GM19023 (cell line): ENCODE measurements around the gene IGSF23.

Source experiments
- ATAC-seq: cut with Tn5 transposase; IDR thresholded peaks from one replicate; pipeline ENCODE4 v1.9.1; 2021; ENCODE audit warnings: mild to moderate bottlenecking, moderate library complexity; ENCODE audit not compliant: unreplicated experiment

The IGSF23 gene

GRCh38 chr19:44636439-44637389 is 23.4 kb downstream of the IGSF23 start:
- no peak for ATAC-seq

- ATAC-seq, result no peak
Observed at GRCh38 chr19:44637390-44637764, 24.0 kb downstream of the IGSF23 start.

GRCh38 chr19:44640518-44640917 is 27.2 kb downstream of the IGSF23 start:
- no peak for ATAC-seq

- ATAC-seq, result no peak
Observed at GRCh38 chr19:44641501-44642265, 28.3 kb downstream of the IGSF23 start.

- ATAC-seq, result no peak
Observed at GRCh38 chr19:44642377-44642776, 29.0 kb downstream of the IGSF23 start.

GRCh38 chr19:44643605-44644401 is 30.4 kb downstream of the IGSF23 start, which contains the start of gene PVR:
Gene PVR (plus strand): TSS chr19:44643910. CDS start chr19:44644097, 187 bp downstream.
- ATAC-seq, result no peak

GRCh38 chr19:44644402-44645016 is 31.1 kb downstream of the IGSF23 start:
- no peak for ATAC-seq

GRCh38 chr19:44645407-44646048 is 32.2 kb downstream of the IGSF23 start:
- no peak for ATAC-seq

GRCh38 chr19:44646049-44646416 is 32.7 kb downstream of the IGSF23 start:
- ATAC-seq, result no peak

- ATAC-seq, result no peak
Observed at GRCh38 chr19:44647144-44647543, 33.8 kb downstream of the IGSF23 start.

GRCh38 chr19:44648631-44649251 is 35.4 kb downstream of the IGSF23 start:
- ATAC-seq, result no peak

GRCh38 chr19:44649578-44650145 is 36.3 kb downstream of the IGSF23 start:
- ATAC-seq, result no peak

- ATAC-seq, result no peak
Observed at GRCh38 chr19:44653343-44653742, 40.0 kb downstream of the IGSF23 start.

GRCh38 chr19:44653977-44654774 is 40.8 kb downstream of the IGSF23 start:
- ATAC-seq, result peak; percentile 76

- no peak for ATAC-seq
Observed at GRCh38 chr19:44657211-44657921, 44.0 kb downstream of the IGSF23 start.

- no peak for ATAC-seq
Observed at GRCh38 chr19:44658069-44658733, 44.8 kb downstream of the IGSF23 start.

- ATAC-seq, result no peak
Observed at GRCh38 chr19:44660081-44660480, 46.7 kb downstream of the IGSF23 start.
